IMR-90 (cell line): Measurements from ENCODE around the gene RPP30. TPM values are rescaled to one million over a fixed set of nuclear protein-coding genes. Genes with fewer than 3 reads are reported as not detected.

ENCODE experiments used
- ATAC-seq: fragments of 200-7000 bp; cut with Tn5 transposase; 2 replicates; pipeline ENCODE4 v1.9.1; 2020; ENCODE audit warnings: low read depth, mild to moderate bottlenecking, moderate library complexity
- BruUV-seq: library from RNA; stranded (reverse); fragments of 400-500 nt; replicated peaks from 2 replicates; lab custom pipeline; 2021; lab: Mats Ljungman, UMichigan
- CTCF ChIA-PET: fragments of 300-600 bp; formaldehyde crosslinking; extraction: SDS; loops from one replicate; lab custom pipeline; 2021; ENCODE audit warnings: antibody characterized with exemption; lab: Yijun Ruan, JAX
- POLR2A ChIA-PET: fragments of 300-600 bp; sonication (Branson Sonifier 250); formaldehyde crosslinking; loops from one replicate; lab custom pipeline; 2022; ENCODE audit warnings: antibody characterized with exemption; ENCODE audit not compliant: unreplicated experiment; lab: Charles Lee
- DNase-seq: peaks from one replicate; pipeline ENCODE4 v3.0.0; 2013
- H2AFZ ChIP-seq: replicated peaks from 2 replicates; pipeline ENCODE3; 2013; ENCODE audit warnings: low read length, mild to moderate bottlenecking; ENCODE audit not compliant: poor library complexity
- H2AK5ac ChIP-seq: 2 replicates; pipeline ENCODE4 v1.6.1; 2013; ENCODE audit warnings: low read depth, low read length, inconsistent platforms
- H2AK9ac ChIP-seq: replicated peaks from 2 replicates; pipeline ENCODE3; 2013; ENCODE audit warnings: mild to moderate bottlenecking, low read depth, low read length, moderate library complexity; ENCODE audit not compliant: poor library complexity
- H2BK120ac ChIP-seq: 2 replicates; pipeline ENCODE4 v1.6.1; 2013; ENCODE audit warnings: low read depth, low read length, inconsistent platforms
- H2BK15ac ChIP-seq: 3 replicates; pipeline ENCODE4 v1.6.1; 2013; ENCODE audit warnings: low read depth, low read length, inconsistent platforms
- H2BK20ac ChIP-seq: 2 replicates; pipeline ENCODE4 v1.6.1; 2013; ENCODE audit warnings: low read depth, mild to moderate bottlenecking, inconsistent platforms, low read length, moderate library complexity
- H2BK5ac ChIP-seq: 2 replicates; pipeline ENCODE4 v1.6.1; 2013; ENCODE audit warnings: mild to moderate bottlenecking, low read depth, low read length, inconsistent platforms; ENCODE audit not compliant: poor library complexity, severe bottlenecking
- H3K14ac ChIP-seq: replicated peaks from 2 replicates; pipeline ENCODE4 v1.6.1; 2013; ENCODE audit warnings: low read depth, low read length, inconsistent platforms
- H3K18ac ChIP-seq: 2 replicates; pipeline ENCODE4 v1.6.1; 2013; ENCODE audit warnings: low read depth, low read length, control low read depth
- H3K23ac ChIP-seq: 2 replicates; pipeline ENCODE4 v1.6.1; 2013; ENCODE audit warnings: low read depth, low read length, inconsistent platforms
- H3K27ac ChIP-seq: 2 replicates; pipeline ENCODE4 v1.5.1; 2013; ENCODE audit warnings: mild to moderate bottlenecking, control low read depth, low read length; ENCODE audit not compliant: insufficient read depth
- H3K27me3 ChIP-seq: 2 replicates; pipeline ENCODE4 v1.6.1; 2013; ENCODE audit warnings: low read length; ENCODE audit not compliant: control insufficient read depth, insufficient read depth
- H3K36me3 ChIP-seq: 2 replicates; pipeline ENCODE4 v1.6.1; 2013; ENCODE audit warnings: low read length, mixed read lengths; ENCODE audit not compliant: control insufficient read depth, insufficient read depth
- H3K4ac ChIP-seq: 2 replicates; pipeline ENCODE4 v1.6.1; 2013; ENCODE audit warnings: low read depth, low read length, inconsistent platforms
- H3K4me1 ChIP-seq: 2 replicates; pipeline ENCODE4 v1.6.1; 2013; ENCODE audit warnings: low read length, mixed read lengths; ENCODE audit not compliant: control insufficient read depth, insufficient read depth
- H3K4me2 ChIP-seq: 2 replicates; pipeline ENCODE4 v1.6.1; 2013; ENCODE audit warnings: low read depth, mild to moderate bottlenecking, control low read depth, low read length, moderate library complexity
- H3K4me3 ChIP-seq: 2 replicates; pipeline ENCODE4 v1.5.1; 2013; ENCODE audit warnings: low read depth, mild to moderate bottlenecking, control low read depth, low read length, moderate library complexity; ENCODE audit not compliant: insufficient read depth
- H3K56ac ChIP-seq: 2 replicates; pipeline ENCODE4 v1.6.1; 2013; ENCODE audit warnings: low read length, inconsistent platforms; ENCODE audit not compliant: insufficient read depth; ENCODE audit errors: extremely low read depth
- H3K79me1 ChIP-seq, 2 experiments: 2 replicates each; pipeline ENCODE4 v1.6.1; 2013; ENCODE audit warnings: low read length in 2 of 2, inconsistent platforms in 1 of 2, low read depth in 1 of 2
- H3K9ac ChIP-seq: 2 replicates; pipeline ENCODE4 v1.6.1; 2013; ENCODE audit warnings: low read depth, low read length, control low read depth
- H3K9me1 ChIP-seq: 2 replicates; pipeline ENCODE4 v1.6.1; 2013; ENCODE audit warnings: low read length, inconsistent platforms; ENCODE audit not compliant: insufficient read depth
- H3K9me3 ChIP-seq: 2 replicates; pipeline ENCODE4 v1.6.1; 2013; ENCODE audit warnings: low read length; ENCODE audit not compliant: control insufficient read depth, insufficient read depth
- H4K20me1 ChIP-seq: 2 replicates; pipeline ENCODE4 v1.6.1; 2013; ENCODE audit warnings: low read length, inconsistent platforms; ENCODE audit not compliant: insufficient read depth
- H4K5ac ChIP-seq: 2 replicates; pipeline ENCODE4 v1.6.1; 2013; ENCODE audit warnings: mild to moderate bottlenecking, low read depth, low read length, control low read depth
- H4K8ac ChIP-seq, 2 experiments: 2 replicates each; pipeline ENCODE4 v1.6.1; 2013; ENCODE audit warnings: low read depth in 2 of 2, low read length in 2 of 2, control low read depth in 1 of 2, inconsistent platforms in 1 of 2
- H4K91ac ChIP-seq: 2 replicates; pipeline ENCODE4 v1.6.1; 2013; ENCODE audit warnings: low read depth, low read length, inconsistent platforms; ENCODE audit not compliant: insufficient read depth
- BHLHE40 ChIP-seq: fragments of 150-350 bp; IDR thresholded peaks from 2 replicates; pipeline ENCODE4 v1.6.1; 2016; ENCODE audit warnings: mild to moderate bottlenecking, low read depth, low read length
- CEBPB ChIP-seq: IDR thresholded peaks from 2 replicates; pipeline ENCODE4 v1.6.1; 2012; ENCODE audit warnings: low read depth, low read length, improper control_type of control experiment
- CHD1 ChIP-seq: IDR thresholded peaks from 2 replicates; pipeline ENCODE4 v1.6.1; 2012; ENCODE audit warnings: low read depth, low read length, improper control_type of control experiment
- MAFK ChIP-seq: IDR thresholded peaks from 2 replicates; pipeline ENCODE4 v1.6.1; 2012; ENCODE audit warnings: low read depth, low read length, improper control_type of control experiment
- MAZ ChIP-seq: IDR thresholded peaks from 2 replicates; pipeline ENCODE4 v1.6.1; 2012; ENCODE audit warnings: low read depth, mild to moderate bottlenecking, low read length, improper control_type of control experiment, moderate library complexity, borderline replicate concordance
- MXI1 ChIP-seq: IDR thresholded peaks from 2 replicates; pipeline ENCODE4 v1.6.1; 2012; ENCODE audit warnings: low read depth, mild to moderate bottlenecking, low read length, moderate library complexity, borderline replicate concordance
- POLR2A ChIP-seq: IDR thresholded peaks from 2 replicates; pipeline ENCODE4 v1.6.1; 2012; ENCODE audit warnings: mild to moderate bottlenecking, low read depth, low read length
- RCOR1 ChIP-seq: IDR thresholded peaks from 2 replicates; pipeline ENCODE4 v1.6.1; 2012; ENCODE audit warnings: mild to moderate bottlenecking, low read length, improper control_type of control experiment; ENCODE audit not compliant: insufficient replicate concordance
- RFX5 ChIP-seq: IDR thresholded peaks from 2 replicates; pipeline ENCODE4 v1.8.0; 2012; ENCODE audit warnings: low read depth, mild to moderate bottlenecking, low read length, moderate library complexity
- USF2 ChIP-seq: fragments of 150-350 bp; IDR thresholded peaks from 2 replicates; pipeline ENCODE4 v1.6.1; 2017; ENCODE audit warnings: mild to moderate bottlenecking, antibody characterized with exemption, low read length, low read depth
- WGBS, 2 experiments: methylation state at CpG; one replicate each; pipeline versions ENCODE4 v1.1.5 to v1.1.7; 2013; ENCODE audit warnings: missing lambda C conversion rate in 2 of 2; ENCODE audit not compliant: insufficient read length in 1 of 2; ENCODE audit errors: extremely low coverage in 2 of 2; 5-methylcytosine and 5-hydroxymethylcytosine counted together
- dilution Hi-C: fragments of 300-500 bp; cut with HindIII; formaldehyde crosslinking; loops from one replicate; pipeline ENCODE4 v1.14.3; 2018; ENCODE audit warnings: low sequenced_read_pairs; ENCODE audit not compliant: unreplicated experiment
- in situ Hi-C: fragments of 300-500 bp; cut with MboI; formaldehyde crosslinking; loops from 3 replicates; pipeline ENCODE4 v1.14.3; 2019; ENCODE audit warnings: low sequenced_read_pairs, inconsistent platforms, mixed read lengths
- intact Hi-C: fragments of 100-400 bp; cut with micrococcal nuclease; formaldehyde crosslinking; loops from 2 replicates; pipeline ENCODE4 v1.10.0; 2022
- polyA plus RNA-seq, 3 experiments: library from polyadenylated mRNA; depleted of rRNA; stranded (reverse); fragments of >200 nt; gene quantifications; 2 replicates each; pipeline ENCODE4 v1.2.3, GENCODE V29; 2012; ENCODE audit warnings: low replicate concordance in 1 of 3
- total RNA-seq: library from RNA; depleted of rRNA; stranded (reverse); fragments of >200 nt; gene quantifications from 2 replicates; pipeline ENCODE4 v1.2.3, GENCODE V29; 2012
- TF ChIP-seq, protein P1 (sequence below): fragments of 150-350 bp; IDR thresholded peaks from 2 replicates; pipeline ENCODE4 v1.6.1; 2016; ENCODE audit warnings: low read depth, mild to moderate bottlenecking, low read length, moderate library complexity, borderline replicate concordance

Gene RPP30
- total and polyA plus RNA-seq, 2 of the 4 experiments (the other 2 are of a cell fraction): 27.6 to 45.2 TPM

DNA sequence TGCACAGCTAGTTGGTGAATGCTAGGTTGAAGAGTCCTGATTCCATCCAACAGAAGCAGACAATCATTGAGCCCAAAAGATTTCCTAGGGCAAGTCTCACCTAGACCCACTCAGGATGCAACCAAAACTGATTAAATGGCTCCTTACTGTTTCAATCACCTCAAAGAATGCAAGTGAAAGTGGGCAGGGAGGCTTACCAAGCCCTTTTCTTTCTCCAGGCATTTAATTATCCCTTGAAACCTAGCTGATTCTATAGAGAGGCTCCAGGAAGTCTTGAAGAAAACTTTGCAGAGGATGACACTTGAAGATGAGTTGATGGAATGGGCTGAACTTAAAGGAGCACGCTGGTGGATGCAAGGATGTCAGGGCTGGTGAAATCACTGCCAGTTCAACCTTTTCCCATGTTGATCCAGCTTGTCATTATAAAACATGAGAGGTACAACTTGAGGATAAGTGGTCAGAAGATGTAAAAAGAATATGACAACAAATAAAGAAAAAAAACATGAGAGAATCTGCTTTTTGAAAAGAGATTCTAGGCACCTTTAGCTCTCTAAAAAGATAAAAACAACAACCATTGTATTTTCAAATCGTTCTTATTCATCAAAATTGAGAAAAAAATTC lies 51.4 kb downstream of the RPP30 start:
- Histone ChIP-seq H3K27me3 (no peaks in the 10 kb centered on the region), H3K9me1 (0 out of 2 replicates have a peak, but pooled peaks cover 4% of the 10 kb centered on the region), H3K4me3 (no peak overlapping the region), H4K8ac (peak overlapping the region; percentile 33 to 56; a peak in 3 of 4 replicates), H2AK5ac (peak overlapping the region; percentile 87), H3K79me1 (0 out of 4 replicates have a peak, but pooled peaks cover 0 to 5% of the 10 kb centered on the region in 2 experiments), H3K9ac (no peak overlapping the region), H2AK9ac (no peak overlapping the region), H4K91ac (peak overlapping the region; percentile 66), H3K56ac (no peak overlapping the region), H4K5ac (peak overlapping the region; percentile 70; the same call in 1 of the 2 replicates), H3K36me3 (no peaks in the 10 kb centered on the region), H3K18ac (peak overlapping the region; percentile 54; the same call in 1 of the 2 replicates), H3K4ac (peak overlapping the region; percentile 82; the same call in 1 of the 2 replicates), H2BK5ac (no peak overlapping the region), H2BK120ac (peak overlapping the region; percentile 88), H3K4me2 (no peak overlapping the region), H2BK15ac (peak overlapping the region; percentile 91; the same call in 1 of the 3 replicates), H3K9me3 (no peaks in the 10 kb centered on the region), H2AFZ (no peak overlapping the region), H3K4me1 (peaks cover 7% of the 10 kb centered on the region), H3K23ac (peak overlapping the region; percentile 82; the same call in 1 of the 2 replicates), H4K20me1 (no peaks in the 10 kb centered on the region), H3K27ac (no peak overlapping the region), H2BK20ac (peak overlapping the region; percentile 71), H3K14ac (no peak overlapping the region; the same call in 1 of the 2 replicates)
- intact Hi-C loops (no loop called here), dilution Hi-C loops (no loop called here), in situ Hi-C loops (loop anchor here (25.0 kb wide), 1 partner anchor 989 kb away; the partner anchor contains the start of genes BTAF1 and FGFBP3)
- WGBS, 2 experiments: no CpG with 5 or more reads among the region's 2 CpGs
- DNase-seq: no peak
- BruUV-seq: no TSS peak
- POLR2A ChIA-PET: no interaction called here
- no peak for ATAC-seq
- no peak for TF ChIP-seq BHLHE40
- no peak for TF ChIP-seq MAFK
- no peak for TF ChIP-seq MXI1
- TF ChIP-seq, protein P1, sequence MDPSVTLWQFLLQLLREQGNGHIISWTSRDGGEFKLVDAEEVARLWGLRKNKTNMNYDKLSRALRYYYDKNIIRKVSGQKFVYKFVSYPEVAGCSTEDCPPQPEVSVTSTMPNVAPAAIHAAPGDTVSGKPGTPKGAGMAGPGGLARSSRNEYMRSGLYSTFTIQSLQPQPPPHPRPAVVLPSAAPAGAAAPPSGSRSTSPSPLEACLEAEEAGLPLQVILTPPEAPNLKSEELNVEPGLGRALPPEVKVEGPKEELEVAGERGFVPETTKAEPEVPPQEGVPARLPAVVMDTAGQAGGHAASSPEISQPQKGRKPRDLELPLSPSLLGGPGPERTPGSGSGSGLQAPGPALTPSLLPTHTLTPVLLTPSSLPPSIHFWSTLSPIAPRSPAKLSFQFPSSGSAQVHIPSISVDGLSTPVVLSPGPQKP: no peak
- no peak for TF ChIP-seq POLR2A
- no peak for TF ChIP-seq RFX5
- TF ChIP-seq CHD1: no peak
- TF ChIP-seq MAZ: no peak
- TF ChIP-seq CEBPB: no peak
- no peak for TF ChIP-seq USF2
- no peak for TF ChIP-seq RCOR1
- CTCF ChIA-PET: interaction anchor here (0.7 to 0.9 kb wide), 2 partner anchors 24 to 79 kb away, joined by 3 read pairs; no protein-coding TSS in a partner anchor
